Activated CD4-positive, alpha-beta T cell treated with anti-CD3 and anti-CD28 coated beads, Interleukin-2, amount 50 U/mL, for 24 hours (primary cell): ENCODE measurements around the gene OR1N2.
"Not testable (repeated sequence)": the region's sequence is repeated elsewhere in the genome, so short reads cannot be mapped to it uniquely, and the experiment has no call there.

Source experiments
- DNase-seq, 2 donors: peaks; one replicate each; pipeline ENCODE4 v3.0.0-alpha.2; 2020; ENCODE audit warnings: low read depth in 1 of 2, low spot score in 1 of 2

OR1N2 gene, protein sequence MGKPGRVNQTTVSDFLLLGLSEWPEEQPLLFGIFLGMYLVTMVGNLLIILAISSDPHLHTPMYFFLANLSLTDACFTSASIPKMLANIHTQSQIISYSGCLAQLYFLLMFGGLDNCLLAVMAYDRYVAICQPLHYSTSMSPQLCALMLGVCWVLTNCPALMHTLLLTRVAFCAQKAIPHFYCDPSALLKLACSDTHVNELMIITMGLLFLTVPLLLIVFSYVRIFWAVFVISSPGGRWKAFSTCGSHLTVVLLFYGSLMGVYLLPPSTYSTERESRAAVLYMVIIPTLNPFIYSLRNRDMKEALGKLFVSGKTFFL

DNA sequence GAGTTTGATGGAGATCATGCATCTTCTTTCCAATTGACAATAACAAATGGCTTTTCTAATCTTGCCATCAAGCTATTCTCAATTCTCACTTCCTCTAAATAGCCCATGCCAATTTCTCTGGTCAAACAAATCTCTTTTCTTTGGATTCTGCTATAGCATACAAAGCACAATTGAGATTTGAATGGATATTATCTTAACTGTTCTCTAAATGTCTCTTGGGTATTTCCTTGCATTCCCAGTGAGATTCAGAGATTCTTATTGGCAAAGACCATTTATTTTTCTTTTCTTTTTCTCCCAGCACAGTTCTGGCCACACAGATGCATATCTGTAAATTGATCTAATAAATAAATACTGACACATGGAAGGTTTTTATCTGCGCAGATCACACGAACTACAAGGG is at the start of gene OR1N2:
Gene OR1N2 (plus strand): TSS at position 301 of the 400 bp plus-strand sequence. CDS start 100 bp downstream, outside the sequence.
- no peak for DNase-seq

DNA sequence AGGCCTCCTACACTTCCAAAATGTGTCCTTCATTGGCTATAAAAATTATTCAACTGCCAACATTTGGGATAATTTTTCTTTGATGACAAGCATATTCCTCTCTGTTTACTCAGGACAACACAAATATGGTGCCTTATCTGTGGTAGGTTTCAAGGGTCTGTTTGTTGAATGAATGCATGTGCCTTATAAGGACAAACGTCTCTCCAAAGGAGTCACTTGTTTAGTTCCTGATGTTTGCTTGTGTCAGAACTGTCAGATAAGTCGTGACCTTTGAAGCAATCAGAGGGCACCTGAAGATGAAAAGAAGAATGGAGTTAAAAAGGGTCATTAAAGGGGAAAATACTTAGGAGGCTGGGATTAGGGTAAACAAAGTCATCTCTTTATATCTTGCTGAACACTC is 45.9 kb upstream of the OR1N2 start:
- no peak for DNase-seq

DNA sequence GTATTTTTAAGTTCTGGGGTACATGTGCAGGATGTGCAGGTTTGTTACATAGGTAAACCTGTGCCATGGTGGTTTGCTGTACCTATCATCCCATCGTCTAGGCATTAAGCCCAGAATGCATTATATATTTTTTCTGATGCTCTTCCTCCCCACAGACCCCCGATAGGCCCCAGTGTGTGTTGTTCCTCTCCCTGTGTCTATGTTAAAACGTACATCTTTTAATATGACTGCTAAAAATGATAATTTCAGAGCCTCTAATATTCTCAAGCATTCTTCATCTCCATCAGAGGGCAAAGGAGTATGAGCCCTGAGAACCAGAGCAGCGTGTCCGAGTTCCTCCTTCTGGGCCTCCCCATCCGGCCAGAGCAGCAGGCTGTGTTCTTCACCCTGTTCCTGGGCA is 42.4 kb upstream of the OR1N2 start, which contains the start of gene OR1J2:
Gene OR1J2 (plus strand): TSS at position 301 of the 400 bp plus-strand sequence. CDS start 0 bp downstream, at position 301.
- no peak for DNase-seq

- DNase-seq: no peak
Measured at GRCh38 chr9:122518226-122518625, 34.7 kb upstream of the OR1N2 start.

DNA sequence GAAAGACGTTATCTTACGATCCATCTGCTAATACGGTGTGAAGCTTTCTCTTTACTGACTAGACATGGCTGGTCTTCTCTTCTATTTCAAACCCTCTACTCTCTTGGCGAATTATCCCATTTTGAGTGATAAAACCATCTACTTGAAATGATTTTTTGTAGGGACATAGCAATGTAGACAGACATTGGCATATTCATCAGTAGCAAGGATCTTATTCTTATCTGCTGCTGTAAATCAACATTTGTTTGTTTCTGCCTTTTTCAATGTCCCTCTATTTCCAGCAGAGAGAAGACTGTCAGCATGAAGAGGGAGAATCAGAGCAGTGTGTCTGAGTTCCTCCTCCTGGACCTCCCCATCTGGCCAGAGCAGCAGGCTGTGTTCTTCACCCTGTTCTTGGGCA is 34.1 kb upstream of the OR1N2 start, which contains the start of gene OR1J4:
Gene OR1J4 (plus strand): TSS at position 301 of the 400 bp plus-strand sequence. CDS start 0 bp downstream, at position 301.
- DNase-seq: no peak

GRCh38 chr9:122519376-122519775 is 33.5 kb upstream of the OR1N2 start:
- DNase-seq: no peak

- peak in 1 of 2 donors; percentile 24 for DNase-seq
Measured at GRCh38 chr9:122526602-122527001, 26.3 kb upstream of the OR1N2 start.

- DNase-seq: no peak
Measured at GRCh38 chr9:122527193-122527592, 25.7 kb upstream of the OR1N2 start, which contains the start of gene OR1N1. Gene OR1N1, minus strand, starts transcription at chr9:122527293. Its CDS starts 0 bp downstream, at chr9:122527293.

- not testable (repeated sequence) for DNase-seq
Measured at GRCh38 chr9:122531157-122531556, 21.8 kb upstream of the OR1N2 start.

DNA sequence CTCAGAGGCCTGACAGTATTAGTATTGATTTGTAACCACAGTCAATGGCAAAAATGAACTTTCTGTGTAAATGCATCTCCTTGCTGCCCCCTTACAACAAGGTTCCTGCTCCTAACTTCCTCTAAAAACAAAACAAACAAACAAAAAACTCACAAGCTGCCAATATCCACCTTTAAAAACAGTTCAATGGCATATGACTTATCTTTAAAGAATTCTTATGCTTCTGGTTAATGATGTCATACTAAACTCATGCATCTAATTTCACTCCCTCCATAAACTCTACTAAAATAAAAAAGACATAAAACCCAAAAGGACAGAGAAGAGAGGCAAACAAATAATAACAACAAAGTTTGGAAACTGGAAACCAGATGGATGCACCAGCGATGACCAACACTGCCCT is 16.8 kb upstream of the OR1N2 start:
- DNase-seq: no peak

GRCh38 chr9:122537066-122537465 is 15.8 kb upstream of the OR1N2 start:
- not testable (repeated sequence) for DNase-seq

DNA sequence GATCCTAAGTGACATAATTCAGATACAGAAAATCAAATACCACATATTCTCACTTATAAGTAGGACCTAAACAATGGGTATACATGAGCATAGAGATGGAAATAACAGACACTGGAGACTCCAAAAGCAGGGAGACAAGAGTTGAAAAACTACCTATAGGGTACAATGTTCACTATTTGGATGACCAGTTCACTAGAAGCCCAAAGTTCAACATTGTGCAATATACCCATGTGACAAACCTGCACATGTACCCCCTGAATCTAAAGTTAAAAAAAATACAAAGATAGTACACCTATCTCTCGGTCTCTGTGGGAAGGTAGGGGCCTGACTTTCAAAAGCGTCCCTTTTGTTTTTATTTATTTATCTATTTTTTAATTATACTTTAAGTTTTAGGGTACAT is 14.2 kb upstream of the OR1N2 start:
- no peak for DNase-seq

DNA sequence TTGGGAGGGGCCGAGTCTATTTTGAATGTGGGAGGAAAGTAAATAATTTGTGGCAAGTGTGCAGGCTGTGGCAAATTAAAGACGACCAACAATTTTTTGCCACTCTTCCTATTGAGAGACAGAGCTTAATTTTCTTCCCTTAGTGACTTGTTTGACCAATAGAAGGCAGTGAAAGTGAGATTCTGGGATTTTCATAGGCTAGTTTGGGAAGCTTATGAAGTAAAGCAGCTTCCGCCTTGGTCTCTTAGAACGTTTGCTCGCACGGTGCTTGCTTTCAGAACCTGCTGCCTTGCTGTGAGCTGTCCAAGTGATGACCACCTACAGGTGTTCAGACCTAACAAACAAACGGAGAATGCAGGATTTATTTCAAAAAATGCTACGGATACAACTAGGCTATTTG is 6.7 kb upstream of the OR1N2 start:
- no peak for DNase-seq

- DNase-seq: no peak
Measured at GRCh38 chr9:122551371-122551770, 1.5 kb upstream of the OR1N2 start.

DNA sequence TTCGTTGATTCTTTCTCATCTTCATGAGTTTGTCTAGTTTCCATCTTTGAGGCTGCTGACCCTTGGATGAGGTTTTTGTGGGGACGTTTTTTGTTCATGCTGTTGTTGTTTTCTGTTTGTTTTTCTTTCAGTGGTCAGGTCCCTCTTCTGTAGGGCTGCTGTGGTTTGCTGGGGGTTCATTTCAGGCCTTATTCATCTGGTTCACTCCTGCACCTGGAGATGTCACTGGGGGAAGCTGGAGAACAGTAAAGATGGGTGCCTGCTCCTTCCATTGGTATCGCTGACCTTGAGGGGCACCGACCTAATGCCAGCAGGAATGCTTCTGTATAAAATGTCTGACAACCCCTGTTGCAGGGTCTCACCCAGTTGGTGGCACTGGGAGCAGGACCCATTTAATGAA is 8.5 kb downstream of the OR1N2 start:
- DNase-seq: no peak

- no peak for DNase-seq
Measured at GRCh38 chr9:122562134-122562760, 9.3 kb downstream of the OR1N2 start.

DNA sequence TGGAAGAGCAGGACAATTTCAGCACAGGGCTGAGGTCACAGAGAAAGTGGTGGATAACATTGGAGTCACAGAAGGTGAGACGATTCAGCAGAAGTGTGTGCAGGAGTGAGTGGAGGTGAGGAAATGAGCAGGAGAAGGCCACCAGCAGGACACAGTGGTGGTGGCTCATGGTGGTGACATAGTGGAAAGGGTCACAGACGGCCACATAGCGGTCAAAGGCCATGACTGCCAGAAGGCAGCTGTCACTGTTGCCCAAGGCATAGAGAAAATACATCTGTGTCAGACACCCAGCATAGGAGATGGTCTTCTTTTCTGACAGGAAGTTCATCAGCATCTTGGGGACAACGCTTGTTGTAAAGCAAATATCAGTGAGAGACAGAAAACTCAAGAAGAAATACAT is 15.0 kb downstream of the OR1N2 start:
- no peak for DNase-seq

DNA sequence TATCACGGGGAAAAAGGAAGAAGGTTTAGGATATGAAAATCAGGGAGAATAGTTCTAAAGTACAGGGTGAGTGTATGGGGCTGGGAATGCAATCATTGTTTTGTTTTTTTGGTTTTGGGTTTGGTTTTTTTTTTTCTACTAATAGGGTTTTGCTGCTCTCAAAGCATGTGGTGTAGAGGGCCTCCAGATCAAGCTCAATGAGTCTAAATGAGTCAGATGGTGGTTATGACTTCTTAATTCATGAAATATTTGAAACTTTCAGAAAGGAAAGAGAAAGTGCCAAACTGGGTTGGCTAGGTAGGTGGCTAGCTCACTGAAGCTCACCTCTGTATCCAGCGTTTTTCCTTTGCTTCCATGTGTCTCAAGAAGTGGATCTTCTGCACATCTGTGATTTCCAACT is 19.5 kb downstream of the OR1N2 start:
- no peak for DNase-seq

DNA sequence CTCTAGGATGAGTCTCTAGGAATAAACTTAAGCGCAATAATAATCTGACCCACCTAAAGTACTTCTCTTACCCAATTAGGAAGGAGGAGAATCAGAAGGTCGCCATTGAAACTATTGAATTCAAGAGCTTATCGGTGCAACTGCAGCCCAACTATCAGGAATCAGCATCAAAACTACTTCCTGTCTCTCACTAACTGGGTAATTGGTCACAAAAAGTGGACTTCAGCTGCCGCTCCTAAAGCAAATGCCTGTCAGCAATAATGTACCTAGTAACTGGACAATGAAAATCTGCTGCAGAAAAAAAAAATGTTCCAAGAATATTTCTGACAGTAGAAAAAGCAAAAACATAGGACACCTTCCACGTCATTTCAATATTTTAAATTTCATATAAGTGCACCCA is 27.0 kb downstream of the OR1N2 start:
- no peak for DNase-seq

DNA sequence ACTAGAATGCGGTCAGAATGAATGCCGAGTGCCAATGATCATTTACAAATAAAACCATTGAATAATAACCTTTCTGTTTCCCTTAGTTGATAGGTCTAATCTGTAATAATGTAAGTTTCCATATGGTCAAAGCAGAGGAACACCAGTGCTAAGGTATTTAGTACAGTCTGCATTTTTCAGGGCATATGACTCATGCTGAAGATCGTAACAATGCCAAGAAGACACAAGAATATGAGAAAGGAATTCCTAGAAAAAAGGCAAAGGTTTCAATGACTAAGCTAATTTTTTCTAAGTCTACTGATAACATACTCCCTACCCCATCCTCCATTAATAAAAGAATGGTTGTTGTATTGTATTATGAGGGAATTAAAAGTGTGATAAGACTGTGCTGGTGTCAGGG is 27.4 kb downstream of the OR1N2 start:
- no peak for DNase-seq

- DNase-seq: not testable (repeated sequence)
Measured at GRCh38 chr9:122583284-122583683, 30.4 kb downstream of the OR1N2 start, which contains the start of gene OR1L8. Gene OR1L8, minus strand, starts transcription at chr9:122583384. Its CDS starts 14,907 bp downstream, at chr9:122568477.
